ENCODE data around the gene NUCB1. TPM values are rescaled to one million over a fixed set of nuclear protein-coding genes. Genes with fewer than 3 reads are reported as not detected.

NUCB1 gene
- total RNA-seq, 1 donor = 300 TPM

- no peak overlapping the region for H2AFZ ChIP-seq (ENCODE audit: low read length)
- H3K9me3 ChIP-seq (ENCODE audit: low read depth, low read length) = no peaks in the 10 kb centered on the region
- no peak for TF ChIP-seq CTCF (IDR thresholded peaks at IDR 0.05; ENCODE audit: extremely low read depth, low read depth, low read length)
- H3K27me3 ChIP-seq (ENCODE audit: insufficient read depth, low read length) = no peaks in the 10 kb centered on the region
- H3K36me3 ChIP-seq (ENCODE audit: insufficient read depth, low read length) = peaks cover 26% of the 10 kb centered on the region
- DNase-seq (ENCODE audit: insufficient read length, low spot score, missing footprints) = peak; percentile 61
- H3K4me2 ChIP-seq (ENCODE audit: insufficient read depth, low read length) = no peak overlapping the region
- H3K4me3 ChIP-seq (ENCODE audit: insufficient read depth, low read length) = no peak overlapping the region
- peaks cover 22% of the 10 kb centered on the region for H3K4me1 ChIP-seq (ENCODE audit: insufficient read depth, low read length)
- H3K27ac ChIP-seq (ENCODE audit: low read depth, low read length) = no peak overlapping the region
- peaks cover 23% of the 10 kb centered on the region for H3K79me2 ChIP-seq (ENCODE audit: insufficient read depth, low read length)
- H4K20me1 ChIP-seq (ENCODE audit: insufficient read depth, low read length) = peaks cover 8% of the 10 kb centered on the region
Observed at GRCh38 chr19:48961051-48961649, 61.0 kb downstream of the NUCB1 start.

- Histone ChIP-seq H3K36me3 (ENCODE audit: insufficient read depth, low read length) (peaks cover 27% of the 10 kb centered on the region), H3K27me3 (ENCODE audit: insufficient read depth, low read length) (no peaks in the 10 kb centered on the region), H2AFZ (ENCODE audit: low read length) (no peak overlapping the region), H3K79me2 (ENCODE audit: insufficient read depth, low read length) (peaks cover 25% of the 10 kb centered on the region), H3K4me3 (ENCODE audit: insufficient read depth, low read length) (no peak overlapping the region), H4K20me1 (ENCODE audit: insufficient read depth, low read length) (peaks cover 13% of the 10 kb centered on the region), H3K4me1 (ENCODE audit: insufficient read depth, low read length) (peaks cover 23% of the 10 kb centered on the region), H3K4me2 (ENCODE audit: insufficient read depth, low read length) (no peak overlapping the region), H3K27ac (ENCODE audit: low read depth, low read length) (no peak overlapping the region), H3K9me3 (ENCODE audit: low read depth, low read length) (no peaks in the 10 kb centered on the region)
- DNase-seq (ENCODE audit: insufficient read length, low spot score, missing footprints) = peak; percentile 36
- TF ChIP-seq CTCF (IDR thresholded peaks at IDR 0.05; ENCODE audit: extremely low read depth, low read depth, low read length) = no peak
Observed at GRCh38 chr19:48961673-48962028, 61.5 kb downstream of the NUCB1 start.

GRCh38 chr19:48962029-48962848 lies 62.1 kb downstream of the NUCB1 start:
- Histone ChIP-seq H3K27me3 (ENCODE audit: insufficient read depth, low read length) (no peaks in the 10 kb centered on the region), H3K79me2 (ENCODE audit: insufficient read depth, low read length) (peaks cover 26% of the 10 kb centered on the region), H3K27ac (ENCODE audit: low read depth, low read length) (no peak overlapping the region), H3K36me3 (ENCODE audit: insufficient read depth, low read length) (peaks cover 30% of the 10 kb centered on the region), H3K9me3 (ENCODE audit: low read depth, low read length) (no peaks in the 10 kb centered on the region), H2AFZ (ENCODE audit: low read length) (no peak overlapping the region), H4K20me1 (ENCODE audit: insufficient read depth, low read length) (peaks cover 18% of the 10 kb centered on the region), H3K4me2 (ENCODE audit: insufficient read depth, low read length) (no peak overlapping the region), H3K4me3 (ENCODE audit: insufficient read depth, low read length) (no peak overlapping the region), H3K4me1 (ENCODE audit: insufficient read depth, low read length) (peaks cover 29% of the 10 kb centered on the region)
- peak; percentile 80 for DNase-seq (ENCODE audit: insufficient read length, low spot score, missing footprints)
- no peak for TF ChIP-seq CTCF (IDR thresholded peaks at IDR 0.05; ENCODE audit: extremely low read depth, low read depth, low read length)

- H3K4me3 ChIP-seq (ENCODE audit: insufficient read depth, low read length) = no peak overlapping the region
- H3K27me3 ChIP-seq (ENCODE audit: insufficient read depth, low read length) = no peaks in the 10 kb centered on the region
- no peak overlapping the region for H2AFZ ChIP-seq (ENCODE audit: low read length)
- no peak overlapping the region for H3K4me2 ChIP-seq (ENCODE audit: insufficient read depth, low read length)
- no peak for TF ChIP-seq CTCF (IDR thresholded peaks at IDR 0.05; ENCODE audit: extremely low read depth, low read depth, low read length)
- peaks cover 26% of the 10 kb centered on the region for H3K36me3 ChIP-seq (ENCODE audit: insufficient read depth, low read length)
- peaks cover 24% of the 10 kb centered on the region for H4K20me1 ChIP-seq (ENCODE audit: insufficient read depth, low read length)
- H3K27ac ChIP-seq (ENCODE audit: low read depth, low read length) = no peak overlapping the region
- no peaks in the 10 kb centered on the region for H3K9me3 ChIP-seq (ENCODE audit: low read depth, low read length)
- H3K79me2 ChIP-seq (ENCODE audit: insufficient read depth, low read length) = peaks cover 22% of the 10 kb centered on the region
- peaks cover 33% of the 10 kb centered on the region for H3K4me1 ChIP-seq (ENCODE audit: insufficient read depth, low read length)
- peak; percentile 80 for DNase-seq (ENCODE audit: insufficient read length, low spot score, missing footprints)
Observed at GRCh38 chr19:48962849-48963165, 62.7 kb downstream of the NUCB1 start.

All from osteoblast (primary cell).